PC-9 (cell line): Measurements from ENCODE around the gene WASHC1. TPM values are rescaled to one million over a fixed set of nuclear protein-coding genes. Genes with fewer than 3 reads are reported as not detected.
"Not testable (repeated sequence)": the region's sequence is repeated elsewhere in the genome, so short reads cannot be mapped to it uniquely, and the experiment has no call there.

ENCODE experiments used
- BruUV-seq: library from RNA; stranded (reverse); fragments of 400-500 nt; replicated peaks from 2 replicates; lab custom pipeline; 2021; lab: Mats Ljungman, UMichigan
- CTCF ChIA-PET: fragments of 300-600 bp; sonication (Branson Sonifier 250); formaldehyde crosslinking; loops from one replicate; lab custom pipeline; 2022; ENCODE audit warnings: antibody characterized with exemption; lab: Charles Lee
- POLR2A ChIA-PET: fragments of 300-600 bp; sonication (Branson Sonifier 250); formaldehyde crosslinking; loops from one replicate; lab custom pipeline; 2022; ENCODE audit warnings: antibody characterized with exemption; ENCODE audit not compliant: unreplicated experiment; lab: Charles Lee
- DNase-seq, 2 experiments: peaks; one replicate each; pipeline versions ENCODE4 v3.0.0 to v3.0.0-alpha.2; 2015 to 2022; ENCODE audit warnings: mixed read lengths in 1 of 2
- H2AFZ ChIP-seq: fragments of 200-600 bp; sonication (generic); 2 replicates; pipeline ENCODE4 v1.8.1; 2017; ENCODE audit warnings: antibody characterized with exemption
- H3F3A ChIP-seq: fragments of 200-600 bp; sonication (generic); 2 replicates; pipeline ENCODE4 v1.8.1; 2017; ENCODE audit warnings: antibody characterized with exemption, mild to moderate bottlenecking, low read depth; ENCODE audit not compliant: insufficient read depth
- H3K27ac ChIP-seq: fragments of 200-600 bp; sonication (generic); 2 replicates; pipeline ENCODE4 v1.6.1; 2016; ENCODE audit warnings: mixed run types
- H3K27me3 ChIP-seq: fragments of 200-600 bp; sonication (generic); 2 replicates; pipeline ENCODE4 v1.6.1; 2016; ENCODE audit warnings: low read depth, mixed run types; ENCODE audit not compliant: insufficient read depth
- H3K36me3 ChIP-seq: fragments of 200-600 bp; sonication (generic); 2 replicates; pipeline ENCODE4 v1.6.1; 2016; ENCODE audit warnings: low read depth, mixed run types
- H3K4me1 ChIP-seq: fragments of 200-600 bp; sonication (generic); replicated peaks from 2 replicates; pipeline ENCODE4 v1.6.1; 2016; ENCODE audit warnings: mixed run types; ENCODE audit not compliant: insufficient read depth
- H3K4me2 ChIP-seq: fragments of 200-600 bp; sonication (generic); 2 replicates; pipeline ENCODE4 v1.6.1; 2017; ENCODE audit warnings: mixed run types
- H3K4me3 ChIP-seq: fragments of 200-600 bp; sonication (generic); 2 replicates; pipeline ENCODE4 v1.6.1; 2016; ENCODE audit warnings: mixed run types
- H3K79me2 ChIP-seq: fragments of 200-600 bp; sonication (generic); 2 replicates; pipeline ENCODE4 v1.6.1; 2017; ENCODE audit warnings: low read depth, mixed run types
- H3K9me2 ChIP-seq: fragments of 200-600 bp; sonication (generic); 2 replicates; pipeline ENCODE4 v1.8.1; 2017; ENCODE audit warnings: mild to moderate bottlenecking; ENCODE audit not compliant: insufficient read depth
- H3K9me3 ChIP-seq: fragments of 200-600 bp; sonication (generic); 2 replicates; pipeline ENCODE4 v1.8.1; 2016; ENCODE audit warnings: low read depth; ENCODE audit not compliant: insufficient read depth
- H4K20me1 ChIP-seq: fragments of 200-600 bp; sonication (generic); 2 replicates; pipeline ENCODE4 v1.8.1; 2017; ENCODE audit not compliant: insufficient read depth
- intact Hi-C: fragments of 100-400 bp; cut with micrococcal nuclease; formaldehyde crosslinking; loops from one replicate; pipeline ENCODE4 v1.10.0; 2022; ENCODE audit not compliant: unreplicated experiment
- total RNA-seq: library from RNA; stranded (reverse); gene quantifications from 2 replicates; pipeline ENCODE4 v1.2.3, GENCODE V29; 2021

The WASHC1 gene
- total RNA-seq, 1 experiment from 2014 or later, result 19.0 TPM

DNA sequence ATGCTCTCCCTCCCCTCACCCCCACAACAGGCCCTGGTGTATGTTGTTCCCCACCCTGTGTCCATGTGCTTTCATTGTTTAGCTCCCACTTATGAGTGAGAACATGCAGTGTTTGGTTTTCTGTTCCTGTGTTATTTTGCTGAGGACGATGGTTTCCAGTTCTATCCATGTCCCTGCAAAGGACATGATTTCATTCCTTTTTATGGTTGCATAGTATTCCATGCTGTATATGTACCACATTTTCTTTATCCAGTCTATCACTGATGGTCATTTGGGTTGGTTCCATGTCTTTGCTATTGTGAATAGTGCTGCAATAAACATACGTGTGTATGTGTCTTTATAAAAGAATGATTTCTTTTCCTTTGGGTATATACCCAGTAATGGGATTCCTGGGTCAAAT is 12.6 kb upstream of the WASHC1 start:
- H3K36me3 ChIP-seq, H3K4me2 ChIP-seq, H3K9me3 ChIP-seq, H3F3A ChIP-seq, intact Hi-C loops, H3K4me3 ChIP-seq, H3K27ac ChIP-seq, H4K20me1 ChIP-seq, BruUV-seq, H2AFZ ChIP-seq, CTCF ChIA-PET, DNase-seq, H3K4me1 ChIP-seq, H3K27me3 ChIP-seq, H3K79me2 ChIP-seq, POLR2A ChIA-PET, H3K9me2 ChIP-seq: not testable (repeated sequence)

DNA sequence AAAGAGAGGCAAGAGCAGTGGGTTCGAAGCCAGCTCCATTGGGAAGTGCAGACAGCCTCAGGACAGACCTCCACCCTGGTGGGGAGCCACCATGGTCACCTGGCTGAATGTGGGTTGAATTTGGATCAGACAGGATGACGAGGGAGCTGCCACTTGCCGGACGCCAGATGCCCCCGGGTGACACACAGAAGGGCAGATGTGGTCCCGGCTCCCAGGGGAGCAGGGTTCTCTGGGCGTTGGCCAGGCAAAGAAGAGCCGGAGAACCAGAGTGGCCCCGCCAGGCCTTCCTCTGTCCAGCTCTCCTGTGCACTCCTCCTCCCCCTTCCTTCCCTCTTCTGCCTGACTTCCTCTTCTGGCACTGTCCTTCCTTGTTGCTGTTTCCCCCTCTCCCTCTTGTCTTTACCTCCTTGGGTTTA is 12.0 kb upstream of the WASHC1 start:
- H3K9me3 ChIP-seq, POLR2A ChIA-PET, H3F3A ChIP-seq, intact Hi-C loops, DNase-seq, BruUV-seq, H3K36me3 ChIP-seq, H3K9me2 ChIP-seq, H4K20me1 ChIP-seq, H3K4me3 ChIP-seq, CTCF ChIA-PET, H3K27me3 ChIP-seq, H2AFZ ChIP-seq, H3K4me1 ChIP-seq, H3K79me2 ChIP-seq, H3K27ac ChIP-seq, H3K4me2 ChIP-seq: not testable (repeated sequence)

DNA sequence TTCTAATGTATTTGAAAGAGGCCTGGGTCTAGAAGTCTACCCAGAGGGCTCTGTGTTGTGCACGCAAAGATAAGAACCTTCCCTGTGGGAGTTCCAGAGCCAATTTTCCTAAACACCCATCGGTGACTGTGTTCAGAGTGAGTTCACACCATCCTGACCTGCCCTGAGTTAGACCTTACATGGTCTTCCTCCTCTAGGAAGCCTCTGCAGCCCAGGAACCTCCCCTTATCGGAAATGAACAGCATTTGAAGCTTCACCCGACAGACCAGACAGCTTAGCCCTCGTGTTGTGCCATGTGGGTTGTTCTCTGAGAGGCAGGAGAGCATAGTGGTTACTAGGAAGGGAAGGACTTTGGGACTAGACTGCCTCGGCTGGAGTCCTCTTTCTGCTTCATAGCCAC is 3.1 kb upstream of the WASHC1 start:
- H3K9me3 ChIP-seq, H3K4me2 ChIP-seq, DNase-seq, H3F3A ChIP-seq, H4K20me1 ChIP-seq, H3K27me3 ChIP-seq, H2AFZ ChIP-seq, H3K4me3 ChIP-seq, H3K27ac ChIP-seq, POLR2A ChIA-PET, H3K79me2 ChIP-seq, CTCF ChIA-PET, H3K9me2 ChIP-seq, H3K4me1 ChIP-seq, BruUV-seq, H3K36me3 ChIP-seq, intact Hi-C loops: not testable (repeated sequence)

DNA sequence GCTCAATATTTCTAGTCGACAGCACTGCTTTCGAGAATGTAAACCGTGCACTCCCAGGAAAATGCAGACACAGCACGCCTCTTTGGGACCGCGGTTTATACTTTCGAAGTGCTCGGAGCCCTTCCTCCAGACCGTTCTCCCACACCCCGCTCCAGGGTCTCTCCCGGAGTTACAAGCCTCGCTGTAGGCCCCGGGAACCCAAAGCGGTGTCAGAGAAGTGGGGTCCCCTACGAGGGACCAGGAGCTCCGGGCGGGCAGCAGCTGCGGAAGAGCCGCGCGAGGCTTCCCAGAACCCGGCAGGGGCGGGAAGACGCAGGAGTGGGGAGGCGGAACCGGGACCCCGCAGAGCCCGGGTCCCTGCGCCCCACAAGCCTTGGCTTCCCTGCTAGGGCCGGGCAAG is 481 bp downstream of the WASHC1 start:
- BruUV-seq, intact Hi-C loops: not testable (repeated sequence)
- peak overlapping the region; percentile 35; the same call in 1 of the 2 replicates for H3K4me3 ChIP-seq

DNA sequence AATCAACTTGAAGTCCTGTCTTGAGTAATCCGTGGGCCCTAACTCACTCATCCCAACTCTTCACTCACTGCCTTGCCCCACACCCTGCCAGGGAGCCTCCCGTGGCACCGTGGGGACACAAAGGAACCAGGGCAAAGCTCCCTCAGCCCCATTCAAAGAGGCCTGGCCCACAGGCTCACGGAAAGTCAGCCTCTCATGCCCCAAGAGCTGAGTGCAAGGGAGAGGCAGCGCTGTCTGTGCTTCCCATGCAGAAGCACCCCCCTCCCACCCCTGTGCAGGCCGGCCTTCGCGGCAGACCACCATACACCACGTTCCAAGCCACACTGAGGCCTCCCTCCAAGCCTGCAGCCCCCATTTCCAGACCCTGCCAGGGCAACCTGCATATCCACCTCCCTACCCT is 7.6 kb downstream of the WASHC1 start:
- H3K27me3 ChIP-seq, DNase-seq, H3K4me1 ChIP-seq, H3K79me2 ChIP-seq, H3F3A ChIP-seq, H2AFZ ChIP-seq, H4K20me1 ChIP-seq, H3K36me3 ChIP-seq, H3K9me3 ChIP-seq, BruUV-seq, intact Hi-C loops, H3K27ac ChIP-seq, H3K4me3 ChIP-seq, H3K9me2 ChIP-seq, H3K4me2 ChIP-seq, POLR2A ChIA-PET, CTCF ChIA-PET: not testable (repeated sequence)

More for the DNA sequence above, 481 bp downstream of the WASHC1 start:
- H4K20me1 ChIP-seq, H3K9me3 ChIP-seq, H3K27me3 ChIP-seq, POLR2A ChIA-PET, H3K36me3 ChIP-seq, CTCF ChIA-PET, H3K4me2 ChIP-seq, H3K4me1 ChIP-seq, H3F3A ChIP-seq, DNase-seq, H2AFZ ChIP-seq, H3K79me2 ChIP-seq, H3K9me2 ChIP-seq, H3K27ac ChIP-seq: not testable (repeated sequence)

DNA sequence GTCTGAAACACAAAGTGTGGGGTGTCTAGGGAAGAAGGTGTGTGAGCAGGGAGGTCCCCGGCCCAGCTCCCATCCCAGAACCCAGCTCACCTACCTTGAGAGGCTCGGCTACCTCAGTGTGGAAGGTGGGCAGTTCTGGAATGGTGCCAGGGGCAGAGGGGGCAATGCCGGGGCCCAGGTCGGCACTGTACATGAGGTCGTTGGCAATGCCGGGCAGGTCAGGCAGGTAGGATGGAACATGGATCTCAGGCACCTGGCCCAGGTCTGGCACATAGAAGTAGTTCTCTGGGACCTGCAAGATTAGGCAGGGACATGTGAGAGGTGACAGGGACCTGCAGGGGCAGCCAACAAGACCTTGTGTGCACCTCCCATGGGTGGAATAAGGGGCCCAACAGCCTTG is 12.4 kb downstream of the WASHC1 start:
- H2AFZ ChIP-seq, H4K20me1 ChIP-seq, H3K4me1 ChIP-seq, H3F3A ChIP-seq, BruUV-seq, POLR2A ChIA-PET, H3K27ac ChIP-seq, H3K27me3 ChIP-seq, H3K9me3 ChIP-seq, DNase-seq, H3K36me3 ChIP-seq, H3K79me2 ChIP-seq, intact Hi-C loops, H3K9me2 ChIP-seq, H3K4me2 ChIP-seq, CTCF ChIA-PET, H3K4me3 ChIP-seq: not testable (repeated sequence)

DNA sequence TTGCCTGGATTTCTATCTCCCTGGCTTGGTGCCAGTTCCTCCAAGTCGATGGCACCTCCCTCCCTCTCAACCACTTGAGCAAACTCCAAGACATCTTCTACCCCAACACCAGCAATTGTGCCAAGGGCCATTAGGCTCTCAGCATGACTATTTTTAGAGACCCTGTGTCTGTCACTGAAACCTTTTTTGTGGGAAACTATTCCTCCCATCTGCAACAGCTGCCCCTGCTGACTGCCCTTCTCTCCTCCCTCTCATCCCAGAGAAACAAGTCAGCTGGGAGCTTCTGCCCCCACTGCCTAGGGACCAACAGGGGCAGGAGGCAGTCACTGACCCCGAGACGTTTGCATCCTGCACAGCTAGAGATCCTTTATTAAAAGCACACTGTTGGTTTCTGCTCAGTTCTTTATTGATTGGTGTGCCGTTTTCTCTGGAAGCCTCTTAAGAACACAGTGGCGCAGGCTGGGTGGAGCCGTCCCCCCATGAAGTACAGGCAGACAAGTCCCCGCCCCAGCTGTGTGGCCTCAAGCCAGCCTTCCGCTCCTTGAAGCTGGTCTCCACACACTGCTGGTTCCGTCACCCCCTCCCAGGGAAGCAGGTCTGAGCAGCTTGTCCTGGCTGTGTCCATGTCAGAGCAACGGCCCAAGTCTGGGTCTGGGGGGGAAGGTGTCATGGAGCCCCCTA is 15.0 kb downstream of the WASHC1 start:
- H3K4me2 ChIP-seq, H4K20me1 ChIP-seq, CTCF ChIA-PET, H3K79me2 ChIP-seq, H3K4me3 ChIP-seq, H3K36me3 ChIP-seq, H3K9me2 ChIP-seq, H3K27ac ChIP-seq, intact Hi-C loops, H2AFZ ChIP-seq, H3K9me3 ChIP-seq, POLR2A ChIA-PET, DNase-seq, H3K27me3 ChIP-seq, BruUV-seq, H3K4me1 ChIP-seq, H3F3A ChIP-seq: not testable (repeated sequence)
